ENCODE data around the gene CHRNE. TPM values are rescaled to one million over a fixed set of nuclear protein-coding genes. Genes with fewer than 3 reads are reported as not detected.
A peak's percentile ranks its signal among the peaks of the same experiment; 100 is the strongest.

Gene CHRNE
- total and polyA plus RNA-seq, 2 donors (not counting 1 experiment from before 2014, with no cell fraction given): 0.99 to 4.7 TPM

GRCh38 chr17:4853208-4853671 lies 49.7 kb downstream of the CHRNE start:
- peaks cover 77% of the 10 kb centered on the region for H4K20me1 ChIP-seq (ENCODE audit: control insufficient read depth, insufficient read depth, low read length, poor library complexity, severe bottlenecking)
- WGBS (ENCODE audit: insufficient coverage): 64% methylated on average over 2 of the region's 2 CpGs
- Mint-ChIP-seq H3K27me3 (no peaks in the 10 kb centered on the region), H3K4me1 (peaks cover 25% of the 10 kb centered on the region), H3K27ac (no peak overlapping the region), H3K9me3 (ENCODE audit: insufficient read depth) (no peaks in the 10 kb centered on the region), H3K4me3 (no peak overlapping the region)
- H3K4me3 ChIP-seq (ENCODE audit: control extremely low read depth in 1 of 5, extremely low read depth in 1 of 5, insufficient read depth in 1 of 5, low read depth in 2 of 5, low read length in 4 of 5): no peak overlapping the region
- peaks cover 73% of the 10 kb centered on the region for H3K79me2 ChIP-seq (ENCODE audit: control insufficient read depth, insufficient read depth, low read length)
- no peaks in the 10 kb centered on the region for H3K27me3 ChIP-seq (replicated peaks in 1 of 4; ENCODE audit: control extremely low read depth in 1 of 4, control insufficient read depth in 3 of 4, insufficient read depth in 4 of 4, low read length in 3 of 4)
- H2AFZ ChIP-seq (ENCODE audit: insufficient read depth, low read depth, low read length, poor library complexity, severe bottlenecking): no peak overlapping the region
- H3K9ac ChIP-seq (ENCODE audit: low read length): no peak overlapping the region
- no peak overlapping the region for H3K4me2 ChIP-seq (replicated peaks; ENCODE audit: low read depth, low read length, poor library complexity, severe bottlenecking)
- DNase-seq: no peak
- no peak overlapping the region for H3K27ac ChIP-seq (ENCODE audit: low read length in 2 of 2)
- TF ChIP-seq EZH2 (IDR thresholded peaks at IDR 0.05; ENCODE audit: borderline replicate concordance, insufficient read depth, low read depth, low read length, poor library complexity, severe bottlenecking): no peak
- TF ChIP-seq CTCF (IDR thresholded peaks at IDR 0.05): no peak
- no peak for ATAC-seq (ENCODE audit: low read depth)
- H3K4me1 ChIP-seq (ENCODE audit: control insufficient read depth in 2 of 2, insufficient read depth in 2 of 2, low read length in 2 of 2): no peaks in the 10 kb centered on the region
- ChIA-PET CTCF (no interaction called here), POLR2A (interaction anchor here (0.5 kb wide), 1 partner anchor 59 kb away, joined by 5 read pairs; no protein-coding TSS in a partner anchor)
- no peaks in the 10 kb centered on the region for H3K9me3 ChIP-seq (ENCODE audit: control extremely low read depth in 1 of 3, control insufficient read depth in 2 of 3, insufficient read depth in 1 of 3, low read length in 2 of 3)
- intact Hi-C loops (cut with micrococcal nuclease): no loop called here
- H3K36me3 ChIP-seq (replicated peaks in 1 of 2; ENCODE audit: control extremely low read depth in 1 of 2, control insufficient read depth in 1 of 2, extremely low read depth in 1 of 2, insufficient read depth in 2 of 2, low read length in 1 of 2): peaks cover 0 to 11% of the 10 kb centered on the region in 2 experiments

- no peaks in the 10 kb centered on the region for H3K27me3 ChIP-seq (replicated peaks in 1 of 4; ENCODE audit: control extremely low read depth in 1 of 4, control insufficient read depth in 3 of 4, insufficient read depth in 4 of 4, low read length in 3 of 4)
- no peak overlapping the region for H3K4me2 ChIP-seq (replicated peaks; ENCODE audit: low read depth, low read length, poor library complexity, severe bottlenecking)
- no peak for ATAC-seq (ENCODE audit: low read depth)
- peaks cover 21% of the 10 kb centered on the region for H3K4me1 Mint-ChIP-seq
- no peaks in the 10 kb centered on the region for H3K27me3 Mint-ChIP-seq
- no peak for DNase-seq
- TF ChIP-seq EZH2 (IDR thresholded peaks at IDR 0.05; ENCODE audit: borderline replicate concordance, insufficient read depth, low read depth, low read length, poor library complexity, severe bottlenecking): no peak
- TF ChIP-seq CTCF (IDR thresholded peaks at IDR 0.05): no peak
- CTCF ChIA-PET: no interaction called here
- H3K27ac Mint-ChIP-seq: peak overlapping the region; percentile 51
- H3K79me2 ChIP-seq (ENCODE audit: control insufficient read depth, insufficient read depth, low read length): peaks cover 72% of the 10 kb centered on the region
- no peaks in the 10 kb centered on the region for H3K9me3 ChIP-seq (ENCODE audit: control extremely low read depth in 1 of 3, control insufficient read depth in 2 of 3, insufficient read depth in 1 of 3, low read length in 2 of 3)
- H4K20me1 ChIP-seq (ENCODE audit: control insufficient read depth, insufficient read depth, low read length, poor library complexity, severe bottlenecking): peaks cover 78% of the 10 kb centered on the region
- no peak overlapping the region for H3K4me3 Mint-ChIP-seq
- POLR2A ChIA-PET: no interaction called here
- intact Hi-C loops (cut with micrococcal nuclease): no loop called here
- H3K36me3 ChIP-seq (replicated peaks in 1 of 2; ENCODE audit: control extremely low read depth in 1 of 2, control insufficient read depth in 1 of 2, extremely low read depth in 1 of 2, insufficient read depth in 2 of 2, low read length in 1 of 2): peaks cover 0 to 11% of the 10 kb centered on the region in 2 experiments
- H2AFZ ChIP-seq (ENCODE audit: insufficient read depth, low read depth, low read length, poor library complexity, severe bottlenecking): no peak overlapping the region
- H3K4me1 ChIP-seq (ENCODE audit: control insufficient read depth in 2 of 2, insufficient read depth in 2 of 2, low read length in 2 of 2): no peaks in the 10 kb centered on the region
- H3K27ac ChIP-seq (ENCODE audit: low read length in 2 of 2): no peak overlapping the region
- H3K9me3 Mint-ChIP-seq (ENCODE audit: insufficient read depth): no peaks in the 10 kb centered on the region
- no peak overlapping the region for H3K4me3 ChIP-seq (ENCODE audit: control extremely low read depth in 1 of 5, extremely low read depth in 1 of 5, insufficient read depth in 1 of 5, low read depth in 2 of 5, low read length in 4 of 5)
- no peak overlapping the region for H3K9ac ChIP-seq (ENCODE audit: low read length)
Measured at GRCh38 chr17:4852567-4853207, 50.2 kb downstream of the CHRNE start.

Measured in B cell (primary cell).